CD8-positive, alpha-beta memory T cell (primary cell): Measurements from ENCODE around the gene SRRM1. TPM values are rescaled to one million over a fixed set of nuclear protein-coding genes. Genes with fewer than 3 reads are reported as not detected.

ENCODE experiments used
- polyA plus RNA-seq: library from polyadenylated mRNA; unstranded; fragments of 300-500 nt; fragmentation: Illumina TruSeq; gene quantifications from one replicate; pipeline ENCODE4 v1.2.3, GENCODE V29; 2021
- total RNA-seq, 2 experiments: library from RNA; stranded (reverse); gene quantifications; one replicate each; pipeline ENCODE4 v1.2.3, GENCODE V29; 2021

The SRRM1 gene
- total and polyA plus RNA-seq, 3 experiments from 2014 or later, result 226 to 244 (median 239) TPM

Other genes starting within 250 kb of the SRRM1 start
- 1 to 10 TPM; 5.1 to 5.6 TPM for gene STPG1, start 229.5 kb upstream of the SRRM1 start, total RNA-seq
- 4.9 TPM for gene STPG1, start 229.5 kb upstream of the SRRM1 start, polyA plus RNA-seq
- gene NIPAL3, start 227.5 kb upstream of the SRRM1 start, total RNA-seq, result 10 to 100 TPM; 31.3 to 33.2 TPM
- gene NIPAL3, start 227.5 kb upstream of the SRRM1 start, polyA plus RNA-seq, result 55.5 TPM
- 10 to 100 TPM; 62.6 to 64.0 TPM for gene RCAN3, start 140.5 kb upstream of the SRRM1 start, total RNA-seq
- gene RCAN3, start 140.5 kb upstream of the SRRM1 start, polyA plus RNA-seq, result 66.7 TPM
- gene NCMAP, start 87.2 kb upstream of the SRRM1 start, total RNA-seq, result under 1 TPM in 1 of 2 experiments, not detected in 1; 0.04 TPM
- gene NCMAP, start 87.2 kb upstream of the SRRM1 start, polyA plus RNA-seq, result not detected
- 10 to 100 TPM; 12.8 to 13.2 TPM for gene CLIC4, start 102.1 kb downstream of the SRRM1 start, total RNA-seq
- gene CLIC4, start 102.1 kb downstream of the SRRM1 start, polyA plus RNA-seq, result 0.18 TPM